H1 (cell line): ENCODE results near the gene TIGD6. TPM values are rescaled to one million over a fixed set of nuclear protein-coding genes. Genes with fewer than 3 reads are reported as not detected.

ENCODE experiments used
- CREB1 ChIP-seq: IDR thresholded peaks from 2 replicates; pipeline ENCODE4 v1.6.1; 2012; ENCODE audit warnings: inconsistent platforms
- CTBP2 ChIP-seq: IDR thresholded peaks from 2 replicates; pipeline ENCODE4 v1.7.0; 2011; ENCODE audit warnings: borderline replicate concordance, mild to moderate bottlenecking, moderate library complexity, mixed read lengths, low read length; ENCODE audit not compliant: insufficient read depth, insufficient read length
- polyA plus RNA-seq, 7 experiments: library from polyadenylated mRNA; depleted of rRNA in 3 of 7; stranded (reverse) in 5 of 7; unstranded in 2 of 7; fragments of >200 nt in 5 of 7; fragments of 200-250 nt in 2 of 7; gene quantifications; 1 replicate in 5 of 7; 2 replicates in 1 of 7; 4 replicates in 1 of 7; pipeline versions ENCODE4 v1.2.1 to v1.2.3, GENCODE V29; 2011 to 2013; ENCODE audit warnings: missing spikeins in 2 of 7, mixed read lengths in 2 of 7
- total RNA-seq: library from RNA; stranded (reverse); fragmentation: NEBNext Ultra II Directional; extraction: Animal tissue kit (Norgen Biotek cat#: 25700); gene quantifications from 2 replicates; pipeline ENCODE4 v1.2.1, GENCODE V29; 2021

Gene TIGD6
- total and polyA plus RNA-seq, 2 of the 8 experiments (the other 6 are each of a cell fraction or from before 2014, with no cell fraction given): 1.3 to 2.4 TPM

- no peak for TF ChIP-seq CTBP2
- no peak for TF ChIP-seq CREB1
These were observed 34.9 kb upstream of the TIGD6 start (continued) for GRCh38 chr5:150035139-150035895.
